Activated T-cell treated with anti-CD3 and anti-CD28 coated beads, Interleukin-2, amount 50 U/mL, for 1 hour (primary cell): ENCODE data around the gene ROMO1.
"Not testable (repeated sequence)": the region's sequence is repeated elsewhere in the genome, so short reads cannot be mapped to it uniquely, and the experiment has no call there.

Source experiments
- DNase-seq: peaks from one replicate; pipeline ENCODE4 v3.0.0-alpha.2; 2020

ROMO1 gene

DNA sequence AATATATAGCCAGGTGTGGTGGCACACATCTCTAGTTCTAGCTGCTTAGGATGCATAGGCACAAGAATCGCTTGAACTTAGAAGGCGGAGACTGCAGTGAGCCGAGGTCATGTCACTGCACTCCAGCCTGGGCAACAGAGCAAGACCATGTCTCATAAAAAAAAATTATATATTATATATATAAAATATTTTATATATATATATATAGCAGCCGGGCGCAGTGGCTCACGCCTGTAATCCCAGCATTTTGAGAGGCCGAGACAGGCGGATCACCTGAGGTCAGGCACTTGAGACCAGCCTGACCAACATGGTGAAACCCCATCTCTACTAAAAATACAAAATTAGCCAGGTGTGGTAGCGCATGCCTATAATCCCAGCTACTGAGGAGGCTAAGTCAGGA lies 13.8 kb upstream of the ROMO1 start:
- not testable (repeated sequence) for DNase-seq

DNA sequence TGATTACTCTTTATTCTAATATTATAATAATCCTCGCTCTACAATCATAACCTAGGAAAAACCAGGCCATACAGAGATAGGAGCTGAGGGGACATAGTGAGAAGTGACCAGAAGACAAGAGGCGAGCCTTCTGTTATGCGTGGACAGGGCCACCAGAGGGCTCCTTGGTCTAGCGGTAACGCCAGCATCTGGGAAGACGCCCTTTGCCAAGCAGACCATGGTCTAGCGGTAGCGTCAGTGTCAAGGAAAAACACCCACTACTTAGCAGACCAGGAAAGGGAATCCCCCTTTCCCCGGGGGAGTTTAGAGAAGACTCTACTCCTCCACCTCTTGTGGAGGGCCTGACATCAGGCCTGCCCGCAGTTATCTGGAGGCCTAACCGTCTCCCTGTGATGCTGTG lies 12.3 kb upstream of the ROMO1 start:
- DNase-seq, result not testable (repeated sequence)

- no peak for DNase-seq
Measured at GRCh38 chr20:35690265-35690664, 8.9 kb upstream of the ROMO1 start.

GRCh38 chr20:35695245-35695749 lies 3.9 kb upstream of the ROMO1 start:
- no peak for DNase-seq

DNA sequence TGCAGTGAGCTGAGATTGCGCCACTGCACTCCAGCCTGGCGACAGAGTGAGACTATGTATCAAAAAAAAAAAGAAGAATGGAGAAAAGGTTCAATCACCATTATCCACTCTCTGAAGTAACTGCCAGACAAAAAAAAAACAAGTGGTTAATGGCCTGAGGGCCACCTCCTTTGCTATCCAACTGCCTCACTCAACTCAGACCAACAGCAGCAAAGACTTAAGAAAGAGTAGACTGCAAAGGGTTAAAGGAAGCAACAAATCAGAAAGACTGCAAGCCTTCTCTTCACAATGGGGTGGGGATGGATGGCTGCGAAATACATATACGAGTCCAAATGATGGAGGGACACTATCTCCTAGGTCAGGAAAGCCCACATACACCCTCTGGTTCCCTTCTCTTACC lies 3.2 kb upstream of the ROMO1 start:
- DNase-seq, result no peak

DNA sequence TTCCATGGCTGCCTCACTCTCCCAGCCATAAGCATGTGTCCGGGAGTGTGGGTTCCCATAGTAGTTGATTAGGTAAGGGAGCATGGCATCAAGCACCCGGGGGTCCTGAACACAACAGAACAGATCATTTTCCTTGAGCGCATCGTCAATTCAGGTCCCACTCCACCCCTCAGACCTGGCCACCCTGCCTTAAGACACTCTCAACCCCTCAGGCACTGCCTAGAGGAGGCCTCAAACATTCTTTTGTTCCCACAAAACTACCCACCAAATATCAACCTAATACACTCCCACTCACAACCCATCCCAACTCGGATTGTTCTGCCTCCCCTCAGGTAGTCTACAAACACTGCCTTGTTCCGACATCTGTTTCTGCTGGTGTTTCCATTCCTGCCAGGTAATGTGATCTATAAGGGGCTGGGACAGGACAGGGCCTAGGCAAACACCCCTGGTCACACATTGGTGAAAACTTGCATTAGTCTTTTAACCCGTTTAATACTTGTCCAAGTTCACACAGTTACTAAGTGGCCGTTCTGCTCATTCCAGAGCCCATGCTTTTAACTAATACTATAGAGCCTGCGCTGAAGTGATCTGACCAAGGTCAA lies 1.4 kb upstream of the ROMO1 start:
- no peak for DNase-seq

DNA sequence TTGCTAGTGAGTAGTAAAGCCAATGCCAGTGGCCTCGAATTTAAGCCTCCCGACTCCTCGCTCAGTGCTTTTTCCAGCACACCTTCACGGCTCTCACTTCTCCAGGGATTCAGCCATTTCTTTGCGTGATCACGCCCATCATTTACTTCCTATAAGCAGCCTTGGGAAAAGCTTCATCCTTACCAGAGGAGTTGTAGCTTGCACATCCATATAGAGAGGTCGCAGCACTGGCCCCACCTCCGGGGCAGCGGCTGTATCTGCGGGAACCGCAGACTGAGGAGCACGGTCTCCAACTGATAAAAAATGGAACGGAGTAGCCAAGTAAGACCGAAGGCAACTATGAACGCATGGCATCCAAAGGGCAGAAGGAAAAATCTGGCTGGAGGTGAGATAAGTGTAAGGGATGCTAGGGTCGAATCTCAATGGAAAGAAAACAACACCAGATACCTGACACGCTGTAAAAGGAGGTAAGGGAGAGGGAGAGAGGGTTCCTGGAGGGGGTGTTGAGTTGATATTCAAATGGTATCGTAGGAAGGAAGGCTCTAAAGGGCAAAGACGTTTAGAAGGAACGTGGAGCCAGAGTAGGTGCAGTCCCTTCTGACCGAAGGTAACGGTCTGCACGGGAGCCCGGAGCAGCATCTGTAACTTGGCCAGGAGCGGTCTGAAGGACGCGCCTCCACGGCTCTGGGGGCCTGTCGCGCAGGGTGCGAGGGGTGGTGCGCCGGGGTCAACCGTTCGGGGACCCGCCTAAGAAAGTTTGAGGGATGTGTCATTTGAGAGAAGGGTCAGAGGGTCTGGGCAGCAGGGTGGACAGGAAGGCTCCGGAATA lies 693 bp upstream of the ROMO1 start:
- no peak for DNase-seq

GRCh38 chr20:35699957-35700624 lies 886 bp downstream of the ROMO1 start:
- DNase-seq, result no peak

GRCh38 chr20:35700625-35701148 lies 1.5 kb downstream of the ROMO1 start:
- no peak for DNase-seq

DNA sequence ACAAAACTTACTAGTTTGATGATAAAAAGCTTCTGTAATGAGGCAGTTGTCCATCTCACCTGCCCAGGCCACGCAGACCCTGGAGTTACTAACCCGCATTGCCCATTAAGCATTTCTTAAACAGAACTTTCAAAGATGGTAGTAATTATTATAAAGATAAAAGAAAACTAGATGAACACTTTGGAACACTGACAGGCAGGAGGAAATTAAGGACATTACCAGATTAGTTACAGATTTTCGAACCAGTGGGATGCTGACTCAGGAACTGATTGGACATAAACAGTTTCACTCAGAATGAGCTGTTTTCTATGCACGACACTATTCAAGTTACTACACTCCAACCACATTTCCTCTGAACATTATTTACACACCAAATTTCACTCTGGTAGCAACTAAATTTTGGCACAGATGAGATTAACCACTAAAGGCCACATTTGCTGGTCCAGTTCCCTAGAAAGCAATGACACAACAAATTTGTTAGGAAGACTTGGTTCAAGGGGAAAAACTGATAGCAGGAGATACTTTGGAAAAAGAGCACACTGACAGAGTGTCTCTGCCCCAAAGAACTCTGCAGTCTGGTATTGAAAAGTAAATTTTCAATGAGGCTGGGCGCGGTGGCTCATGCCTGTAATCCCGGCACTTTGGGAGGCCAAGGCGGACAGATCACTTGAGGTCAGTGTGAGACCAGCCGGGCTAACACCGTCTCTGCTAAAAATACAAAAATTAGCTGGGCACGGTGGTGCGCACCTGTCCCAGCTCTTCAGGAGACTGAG lies 3.0 kb downstream of the ROMO1 start:
- DNase-seq, result no peak

DNA sequence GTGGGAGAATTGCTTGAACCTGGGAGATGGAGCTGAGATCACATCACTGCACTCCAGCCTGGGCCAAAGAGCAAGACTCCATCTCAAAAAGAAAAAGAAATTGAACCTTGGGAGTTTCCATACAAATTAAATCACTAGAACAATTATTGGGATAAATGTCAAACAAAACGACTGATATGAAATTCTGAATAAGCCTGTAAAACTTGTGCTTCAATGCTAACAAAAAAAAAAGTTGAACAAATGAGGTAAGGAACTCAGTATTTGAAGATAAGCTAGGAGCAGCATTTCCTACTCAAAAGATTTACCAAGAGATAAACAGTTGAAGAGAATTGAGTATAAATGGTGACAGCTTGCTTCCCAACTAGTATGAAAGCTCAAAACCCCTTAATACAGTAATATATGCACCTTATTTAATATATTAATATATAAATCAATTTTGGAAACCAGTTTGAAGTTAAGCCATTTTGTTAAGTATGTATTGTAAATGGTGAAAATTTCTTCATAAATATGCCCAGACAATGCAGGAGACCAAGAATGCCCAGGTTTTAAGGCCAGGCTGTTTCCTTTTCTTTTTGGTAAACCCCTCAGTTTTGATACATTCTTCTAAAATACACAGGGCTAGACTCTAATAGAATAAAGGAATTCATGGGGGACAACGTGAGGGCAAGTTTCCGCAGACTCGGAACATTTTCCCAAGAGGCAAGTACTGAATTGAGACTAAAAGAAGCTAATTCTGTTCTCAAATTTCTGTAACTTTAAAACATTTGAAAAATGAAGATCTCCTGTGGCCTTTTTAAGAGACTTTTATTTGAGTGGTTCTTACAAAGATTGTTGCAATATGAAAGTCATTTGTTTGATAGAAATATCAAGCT lies 3.9 kb downstream of the ROMO1 start:
- DNase-seq, result no peak

DNA sequence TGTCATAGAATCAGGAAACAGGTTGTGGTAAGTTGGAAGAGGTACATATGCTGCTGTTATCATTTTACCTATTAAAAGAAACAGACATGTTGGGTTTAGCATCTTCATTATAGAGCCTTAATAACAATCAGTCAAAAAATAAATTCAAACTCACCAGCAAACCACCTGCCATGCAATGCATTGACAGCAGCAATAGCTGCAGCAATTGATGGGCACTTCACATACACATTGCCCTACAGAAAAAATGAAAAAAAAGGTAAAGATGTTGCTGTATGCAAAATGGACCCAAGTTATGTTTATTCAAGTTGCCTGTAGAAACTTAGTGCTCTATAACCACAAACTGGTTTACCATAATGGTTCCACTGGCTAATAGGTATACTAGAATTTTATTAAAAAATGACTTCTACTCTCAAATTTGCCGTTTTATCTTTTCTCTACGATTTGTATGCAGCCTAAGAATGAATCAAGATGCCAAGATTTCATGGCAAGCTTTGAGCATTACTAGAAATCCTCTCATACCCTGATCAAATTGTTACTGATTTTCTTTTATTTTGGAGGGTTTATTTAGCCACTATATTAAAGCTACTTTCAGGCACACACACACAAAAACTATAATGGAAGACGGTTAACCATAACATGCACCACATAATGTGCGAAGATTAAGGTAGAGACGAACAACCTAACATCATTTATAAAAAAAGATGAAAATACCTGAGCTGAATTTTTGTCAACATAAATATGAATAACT lies 5.5 kb downstream of the ROMO1 start:
- no peak for DNase-seq

GRCh38 chr20:35705894-35706293 lies 6.7 kb downstream of the ROMO1 start:
- DNase-seq, result not testable (repeated sequence)

DNA sequence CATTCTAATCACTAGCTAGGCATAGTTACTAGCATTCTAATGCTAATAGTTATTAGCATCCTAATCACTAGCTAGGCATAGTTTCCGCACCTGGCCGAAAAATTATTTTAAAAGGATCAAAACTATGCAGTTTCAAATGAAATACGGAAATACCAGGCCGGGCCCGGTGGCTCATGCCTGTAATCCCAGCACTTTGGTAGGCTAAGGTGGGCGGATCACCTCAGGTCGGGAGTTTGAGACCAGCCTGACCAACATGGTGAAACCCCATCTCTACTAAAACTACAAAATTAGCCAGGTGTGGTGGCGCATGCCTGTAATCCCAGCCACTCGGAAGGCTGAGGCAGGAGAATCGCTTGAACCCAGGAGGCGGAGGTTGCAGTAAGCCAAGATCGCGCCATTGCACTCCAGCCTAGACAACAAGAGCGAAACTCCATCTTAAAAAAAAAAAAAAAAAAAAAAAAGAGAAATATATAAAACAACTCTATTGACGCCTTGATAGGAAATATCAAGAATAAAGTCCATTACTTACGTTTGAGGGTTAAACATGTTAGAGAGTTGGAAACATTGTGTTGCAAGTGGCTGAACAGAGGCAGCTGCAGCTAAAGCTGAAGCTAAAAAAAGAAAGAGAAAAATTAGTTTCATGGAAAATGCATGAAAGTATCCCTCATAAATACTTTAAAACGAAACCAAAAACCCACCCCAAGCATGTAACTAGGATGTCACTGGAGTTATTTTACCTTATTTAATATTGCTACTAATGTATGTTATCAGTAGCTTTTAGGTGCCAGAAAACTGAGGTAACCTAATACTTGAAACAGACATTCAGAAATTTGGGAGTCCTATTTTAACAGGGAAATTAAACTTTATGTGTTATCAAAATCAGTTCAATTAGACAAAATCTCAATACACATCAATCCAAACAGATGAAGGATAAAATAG lies 7.7 kb downstream of the ROMO1 start:
- not testable (repeated sequence) for DNase-seq

- no peak for DNase-seq
Measured at GRCh38 chr20:35708502-35708901, 9.3 kb downstream of the ROMO1 start.

DNA sequence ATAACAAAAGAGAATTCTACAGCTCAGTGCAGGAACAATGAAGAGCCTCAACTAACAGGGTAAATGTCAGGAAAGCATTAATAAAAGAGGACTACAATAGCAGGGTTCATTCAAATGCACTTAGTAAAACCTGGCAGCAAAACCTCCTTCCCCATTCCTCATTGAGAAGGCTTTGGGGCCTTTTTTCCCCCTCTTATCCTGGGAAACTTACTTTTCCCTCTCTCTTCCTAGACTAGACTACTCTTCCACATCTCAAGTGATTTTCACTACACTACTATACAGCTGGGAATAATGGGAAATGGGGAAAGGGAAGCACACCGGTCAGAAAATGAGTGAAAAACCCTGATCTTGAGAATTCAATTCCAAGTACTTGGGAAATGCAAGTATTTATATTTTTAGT lies 10.1 kb downstream of the ROMO1 start:
- DNase-seq, result no peak

- DNase-seq, result no peak
Measured at GRCh38 chr20:35710039-35710438, 10.8 kb downstream of the ROMO1 start.

- DNase-seq, result no peak
Measured at GRCh38 chr20:35710884-35711587, 11.8 kb downstream of the ROMO1 start.

- DNase-seq, result no peak
Measured at GRCh38 chr20:35711588-35712209, 12.5 kb downstream of the ROMO1 start.
